ENCODE results near the gene ZBTB39. TPM values are rescaled to one million over a fixed set of nuclear protein-coding genes. Genes with fewer than 3 reads are reported as not detected.

Gene ZBTB39
- total and polyA plus RNA-seq, 2 of the 13 experiments (the other 11 are each of a cell fraction or from before 2014, with no cell fraction given), result 6.5 to 6.9 TPM

GRCh38 chr12:57049890-57050289 is 43.5 kb upstream of the ZBTB39 start, which contains the start of gene MYO1A (continued):
- TF ChIP-seq ZNF33B (CRISPR knock-in tag; IDR thresholded peaks at IDR 0.05) (no peak), ELF3 (CRISPR knock-in tag; IDR thresholded peaks at IDR 0.05) (0 out of 2 replicates have a peak, but pooled peaks have one; percentile 25), ERF (CRISPR knock-in tag; IDR thresholded peaks at IDR 0.05) (0 out of 2 replicates have a peak, but pooled peaks have one; percentile 35), ZBTB44 (CRISPR knock-in tag; IDR thresholded peaks at IDR 0.05) (0 out of 2 replicates have a peak, but pooled peaks have one; percentile 39), SAP130 (CRISPR knock-in tag; IDR thresholded peaks at IDR 0.05; ENCODE audit: low read depth) (peak; percentile 67), SATB2 (CRISPR knock-in tag; IDR thresholded peaks at IDR 0.05) (no peak), ZFP91 (CRISPR knock-in tag; IDR thresholded peaks at IDR 0.05; ENCODE audit: borderline replicate concordance) (no peak), SKI (IDR thresholded peaks at IDR 0.05; ENCODE audit: partially characterized antibody) (no peak), KLF16 (CRISPR knock-in tag; IDR thresholded peaks at IDR 0.05) (no peak), ZNF432 (CRISPR knock-in tag; IDR thresholded peaks at IDR 0.05; ENCODE audit: borderline replicate concordance) (no peak), ZMAT3 (CRISPR knock-in tag; conservative IDR thresholded peaks at IDR 0.05) (no peak), POLR2AphosphoS5 (IDR thresholded peaks at IDR 0.05; ENCODE audit: low read depth, low read length) (no peak), XRCC5 (optimal IDR thresholded peaks at IDR 0.05; ENCODE audit: low read length) (peak; percentile 56), SP1 (IDR thresholded peaks at IDR 0.05) (no peak), SP1 (CRISPR knock-in tag; IDR thresholded peaks at IDR 0.05) (no peak), ZNF317 (CRISPR knock-in tag; IDR thresholded peaks at IDR 0.05) (no peak), ZNF674 (CRISPR knock-in tag; IDR thresholded peaks at IDR 0.05; ENCODE audit: low read depth) (0 out of 2 replicates have a peak, but pooled peaks have one; percentile 70), CSRNP1 (CRISPR knock-in tag; IDR thresholded peaks at IDR 0.05) (no peak), EHMT2 (IDR thresholded peaks at IDR 0.05; ENCODE audit: borderline replicate concordance, low read depth, low read length) (peak; percentile 66; the same call in 1 of the 2 replicates), ZBTB49 (CRISPR knock-in tag; IDR thresholded peaks at IDR 0.05; ENCODE audit: borderline replicate concordance) (no peak), SMARCE1 (IDR thresholded peaks at IDR 0.05; ENCODE audit: borderline replicate concordance) (no peak), DMTF1 (CRISPR knock-in tag; IDR thresholded peaks at IDR 0.05) (no peak)
